Ammon's horn (tissue), 1 donor: ENCODE data around the gene DOCK9.

Experiments
- DNase-seq: peaks from one replicate; pipeline ENCODE4 v3.0.0-alpha.2; 2016; ENCODE audit warnings: low spot score

DOCK9 gene

DNA sequence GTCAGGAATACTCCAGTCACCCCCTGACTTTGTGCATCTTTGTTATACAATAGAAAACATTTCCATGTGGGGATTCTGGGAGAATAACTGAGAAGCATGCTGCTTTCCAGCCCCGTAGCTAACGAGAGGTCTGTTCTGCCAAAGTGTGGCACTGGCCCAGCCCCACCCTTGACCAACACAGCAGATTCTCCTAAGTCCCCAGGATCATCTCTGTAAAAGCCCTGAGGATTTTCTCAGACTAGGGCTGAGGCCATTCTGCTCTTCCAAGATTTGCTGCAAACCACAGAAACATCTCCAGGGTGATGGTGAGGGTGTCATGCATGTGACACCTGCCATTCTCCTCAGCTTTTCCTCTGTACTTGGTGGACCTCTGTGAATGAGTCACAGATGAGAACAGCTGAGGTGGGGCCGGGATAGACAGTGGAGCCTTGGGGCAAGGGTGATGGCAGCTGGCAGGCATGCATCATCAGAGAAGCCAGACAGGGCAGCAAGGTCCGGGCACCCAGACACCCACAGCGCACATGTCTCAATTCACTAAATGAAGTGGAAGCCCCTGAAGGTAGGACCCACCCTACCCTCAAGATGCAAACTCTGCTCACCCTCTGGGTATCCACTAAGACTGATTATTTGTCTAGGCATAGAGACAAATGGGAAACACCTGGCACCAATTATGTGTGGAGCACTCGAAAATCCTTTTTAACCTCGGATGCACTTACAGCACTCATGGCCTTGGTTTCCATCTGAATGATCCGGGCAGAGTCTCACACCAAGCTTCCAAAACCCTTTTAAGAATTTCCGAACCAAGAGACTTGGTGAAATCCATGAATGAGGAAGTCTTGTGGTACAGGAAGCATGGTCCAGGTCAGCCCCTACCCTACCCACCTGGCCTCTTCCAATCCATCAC, 20.1 kb upstream of the DOCK9 start:
- DNase-seq: no peak

DNA sequence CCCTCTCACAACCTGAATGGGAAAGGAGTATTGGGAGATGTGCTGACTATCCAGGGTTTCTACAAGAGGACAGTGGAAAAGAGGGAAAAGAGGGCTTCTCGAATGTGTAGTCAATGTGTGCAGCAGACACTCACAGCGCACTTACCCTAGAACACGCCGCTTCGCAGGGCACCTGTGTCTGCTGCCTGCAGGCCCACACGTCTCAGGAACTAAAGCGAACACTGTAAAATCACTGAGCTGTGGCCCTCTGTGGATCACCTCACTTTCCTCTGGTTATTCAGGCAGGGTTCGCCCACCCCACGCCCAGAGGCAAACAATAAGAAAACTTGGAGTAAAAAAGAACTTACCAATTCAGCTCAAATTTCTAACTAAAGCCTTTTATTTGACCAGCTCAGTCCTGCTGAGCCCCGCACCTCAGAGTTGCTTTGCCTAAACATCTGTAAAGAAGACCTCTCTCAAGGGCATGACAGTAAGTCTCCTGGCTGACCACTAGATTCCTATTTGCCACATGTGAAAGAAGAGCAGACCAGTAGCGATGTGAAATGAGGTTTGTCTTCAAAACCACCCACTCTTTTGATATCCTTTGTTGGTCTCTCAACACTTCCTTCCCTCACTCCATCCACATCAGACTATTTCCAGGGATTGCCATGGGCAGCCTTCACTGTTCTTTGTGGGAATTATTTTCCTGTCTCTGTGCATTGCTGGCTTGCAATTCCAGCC, 19.3 kb upstream of the DOCK9 start:
- DNase-seq: no peak

DNA sequence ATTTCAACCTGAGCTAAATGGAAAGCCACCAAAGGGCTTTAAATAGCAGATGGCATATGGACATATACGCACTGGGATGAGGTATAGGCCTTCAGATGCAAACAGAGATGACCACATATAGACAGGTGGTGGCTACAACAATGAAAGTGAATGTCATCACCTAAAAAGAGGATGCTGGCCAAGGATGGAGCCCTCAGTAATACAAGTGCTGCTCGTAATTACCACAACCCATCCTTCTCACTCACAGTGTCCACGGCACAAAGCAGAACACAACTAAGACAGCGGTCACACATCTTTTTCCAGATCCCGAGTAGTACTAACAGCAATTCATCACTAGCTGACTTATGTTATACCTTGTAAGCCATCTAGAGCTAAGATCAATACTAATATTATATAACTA, 18.2 kb upstream of the DOCK9 start:
- no peak for DNase-seq

DNA sequence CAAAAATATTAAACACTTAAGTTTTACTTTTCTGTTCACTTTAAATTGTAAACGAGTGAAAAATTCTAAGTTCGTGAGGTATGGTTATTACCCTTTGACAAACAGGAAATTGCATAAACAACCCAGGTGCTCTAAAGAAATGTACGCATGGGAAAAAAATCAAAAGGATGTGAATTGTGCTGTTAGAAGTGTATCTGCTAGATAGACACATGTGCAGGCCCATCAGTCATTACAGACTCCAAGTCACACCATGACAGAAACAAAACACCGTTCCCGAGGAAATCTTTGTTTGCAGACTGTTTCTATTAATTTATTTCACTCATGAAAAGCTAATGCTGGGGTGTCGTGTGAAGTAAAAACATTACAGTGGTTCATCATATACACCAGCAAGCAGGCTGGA, 17.0 kb upstream of the DOCK9 start:
- DNase-seq: no peak

DNA sequence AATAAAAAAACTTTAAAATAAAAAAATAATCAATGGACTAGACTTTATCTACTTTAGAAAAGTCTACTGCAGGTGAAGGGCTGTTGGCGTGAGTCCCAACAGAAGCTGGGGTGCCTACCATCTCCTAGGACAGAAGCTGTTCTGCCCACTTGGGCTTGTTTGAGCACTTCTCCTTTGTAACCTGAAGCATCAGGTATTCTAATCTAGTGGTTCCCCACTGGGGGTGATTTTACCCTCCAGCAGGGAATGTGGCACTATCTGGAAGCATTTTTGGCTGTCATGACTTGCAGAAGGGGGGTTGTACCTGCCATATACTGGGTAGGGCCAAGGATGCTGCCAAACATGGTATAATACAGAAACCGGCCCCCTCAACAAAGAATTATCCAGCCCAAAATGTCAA, 16.2 kb upstream of the DOCK9 start:
- no peak for DNase-seq

DNA sequence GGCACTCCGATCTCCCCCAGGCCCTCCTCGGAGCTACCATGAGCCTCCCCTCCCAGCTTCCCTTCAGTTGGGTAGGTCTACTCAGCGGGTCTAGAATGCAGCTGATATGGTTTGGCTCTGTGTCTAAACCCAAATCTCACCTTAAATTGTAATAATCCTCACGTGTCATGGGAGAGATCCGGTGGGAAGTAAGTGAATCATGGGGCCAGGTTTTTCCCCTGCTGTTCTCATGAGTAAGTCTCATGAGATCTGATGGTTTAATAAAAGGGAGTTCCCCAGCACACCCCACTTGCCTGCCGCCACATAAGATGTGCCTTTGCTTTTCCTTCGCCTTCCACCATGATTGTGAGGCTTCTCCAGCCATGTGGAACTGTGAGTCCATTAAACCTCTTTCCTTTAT, 14.5 kb upstream of the DOCK9 start:
- DNase-seq: no peak

DNA sequence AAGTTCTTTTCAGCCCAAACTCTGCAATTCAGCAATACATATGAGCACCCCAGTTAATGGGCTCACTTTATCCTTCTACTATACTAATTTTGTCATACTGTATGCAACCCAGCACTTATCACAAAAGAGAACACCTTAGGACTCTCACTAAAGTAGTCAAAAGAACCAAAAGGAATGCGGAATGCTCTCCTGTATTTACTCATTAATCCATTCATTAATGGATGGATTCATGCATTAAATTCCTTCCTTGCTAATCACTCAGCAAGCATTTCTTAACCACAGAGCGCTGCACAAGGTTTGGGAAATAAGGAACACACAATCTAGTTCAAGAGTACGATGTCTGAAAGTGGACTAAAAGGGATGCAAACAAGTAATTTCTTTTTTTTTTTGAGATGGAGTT, 12.8 kb upstream of the DOCK9 start:
- no peak for DNase-seq

DNA sequence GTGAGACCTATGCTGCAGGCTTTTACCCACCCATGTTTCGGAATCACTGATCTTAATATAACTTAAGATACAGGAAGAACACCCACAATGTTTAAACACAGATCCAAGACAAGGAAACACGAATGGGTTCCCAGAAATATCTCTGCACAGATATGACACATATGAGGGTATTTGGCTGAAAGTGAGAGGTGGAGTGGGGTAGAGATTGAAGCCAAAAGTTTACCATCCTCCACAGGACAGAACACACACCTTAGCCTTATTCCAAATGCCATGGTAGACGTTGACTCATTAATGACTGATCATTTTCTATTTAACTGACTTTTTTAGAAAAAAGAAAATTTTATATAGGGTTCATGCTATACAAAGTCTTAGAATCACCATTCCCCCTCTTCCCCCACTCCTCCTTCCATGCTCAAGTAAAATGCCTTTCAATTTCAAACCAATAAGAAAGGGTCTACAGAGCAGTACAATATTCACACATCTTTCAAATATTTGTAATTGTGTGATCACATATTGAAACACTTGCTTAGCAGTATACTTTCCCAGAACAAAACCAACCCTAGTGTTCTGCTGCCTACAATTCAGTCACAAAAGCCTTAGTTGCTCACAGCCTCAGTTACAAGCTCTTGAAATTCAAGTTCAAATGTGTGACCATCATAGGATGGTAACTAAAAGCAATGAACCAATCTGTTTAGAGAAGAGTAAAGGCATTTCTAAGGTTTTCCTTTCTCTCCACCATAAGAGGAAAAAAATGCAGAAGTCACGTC, 11.8 kb upstream of the DOCK9 start:
- no peak for DNase-seq

DNA sequence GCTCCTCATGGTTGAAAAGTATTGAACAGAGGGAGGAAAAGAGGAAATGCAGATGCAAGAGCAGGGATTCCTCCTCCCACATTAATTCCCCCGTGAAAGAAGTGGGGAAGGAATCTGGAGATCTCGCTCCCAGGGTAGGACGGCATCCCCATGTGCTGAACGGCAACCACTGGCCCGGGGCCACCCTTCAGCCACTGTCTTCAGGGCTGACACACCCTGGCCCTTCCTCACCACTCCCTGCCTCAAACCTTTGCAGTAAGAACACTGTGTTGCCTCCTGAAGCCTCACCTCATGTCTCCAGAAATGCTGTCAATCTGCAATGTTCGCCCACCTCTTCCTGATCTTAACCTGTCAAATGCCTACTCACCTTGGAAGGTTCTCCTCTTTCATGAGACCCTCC, 10.9 kb upstream of the DOCK9 start:
- no peak for DNase-seq

DNA sequence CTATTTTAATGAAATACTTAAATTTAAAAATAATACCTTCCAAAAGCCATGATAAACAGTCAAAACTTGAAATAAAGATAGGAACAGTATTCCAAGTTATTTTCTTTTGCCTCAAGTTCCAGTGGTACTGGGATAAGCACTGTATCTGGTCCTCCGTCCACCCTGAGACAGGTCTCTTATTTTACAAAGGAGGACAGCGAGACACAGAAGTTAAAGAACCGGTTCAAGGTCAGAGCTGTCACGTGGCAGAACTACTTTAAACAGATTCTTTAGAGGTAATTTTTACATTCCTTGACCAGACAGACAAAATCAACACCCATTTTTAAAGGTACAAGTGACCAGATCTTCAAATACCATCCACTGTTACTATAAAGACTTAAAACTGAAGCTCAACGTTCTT, 10.4 kb upstream of the DOCK9 start:
- DNase-seq: no peak

DNA sequence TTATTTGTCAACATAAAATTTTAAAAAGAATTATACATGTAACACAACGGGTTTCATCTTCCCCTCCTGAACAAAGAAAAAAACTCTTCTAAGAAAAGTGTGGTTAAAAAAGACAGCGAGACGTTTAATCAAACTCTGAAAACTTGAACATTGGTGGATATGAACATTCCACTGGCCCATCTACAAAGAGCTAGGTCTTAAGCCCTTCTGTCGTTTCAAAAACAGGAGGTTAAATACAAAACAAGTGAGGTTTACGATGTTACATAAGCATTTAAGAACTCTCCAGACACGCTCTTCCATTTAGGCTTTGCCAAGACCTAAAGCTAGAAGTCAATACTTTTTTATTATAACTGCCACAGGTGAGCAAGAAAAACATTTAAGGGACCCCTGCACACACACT, 9.4 kb upstream of the DOCK9 start:
- no peak for DNase-seq

DNA sequence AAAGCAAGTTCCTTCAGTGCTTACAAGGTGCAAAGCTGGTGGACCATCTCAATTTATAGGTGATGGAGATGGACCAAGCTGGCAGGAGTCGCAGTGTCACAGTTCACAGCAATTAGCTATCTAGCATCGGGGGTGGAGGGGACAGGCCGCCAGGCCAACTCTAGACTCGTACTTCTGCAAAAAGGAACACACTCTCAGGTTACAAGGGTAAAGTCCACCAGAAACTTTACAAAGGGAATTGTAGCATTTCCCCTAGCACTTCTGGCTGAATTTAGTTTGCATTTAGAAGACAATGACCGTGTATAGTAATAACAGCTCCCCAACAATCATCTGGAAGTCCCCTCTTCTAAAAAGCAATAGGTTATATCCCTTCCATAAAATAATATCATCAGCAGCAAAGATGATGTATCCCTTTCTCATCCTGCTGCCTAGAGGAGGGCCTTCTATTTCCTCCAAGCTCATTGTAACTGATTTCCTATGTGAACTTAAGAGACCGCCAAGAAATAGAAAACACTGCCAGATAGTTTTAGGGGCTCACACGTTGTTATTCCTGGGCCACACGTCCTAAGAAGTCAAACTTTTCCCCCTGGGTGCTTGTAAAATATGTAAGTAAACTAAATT, 8.5 kb upstream of the DOCK9 start:
- no peak for DNase-seq

DNA sequence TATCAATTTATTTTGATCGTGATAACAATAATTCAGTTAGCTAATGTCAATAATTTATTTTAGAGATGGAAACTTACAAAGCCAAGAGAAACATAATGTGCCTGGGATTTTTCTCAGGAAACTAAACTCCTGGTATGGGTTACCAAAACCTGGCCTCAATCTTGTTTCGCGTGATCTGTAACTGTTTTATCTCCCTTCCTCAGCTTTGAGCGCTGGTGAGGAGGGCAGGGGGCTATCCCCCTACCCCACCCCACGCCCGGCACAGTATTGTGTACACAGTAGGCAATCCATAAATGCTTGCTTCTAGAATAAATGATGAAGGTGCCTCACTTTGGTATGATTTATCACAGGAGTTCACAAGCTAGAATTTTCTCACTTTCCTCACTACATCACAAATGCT, 7.7 kb upstream of the DOCK9 start:
- DNase-seq: no peak

DNA sequence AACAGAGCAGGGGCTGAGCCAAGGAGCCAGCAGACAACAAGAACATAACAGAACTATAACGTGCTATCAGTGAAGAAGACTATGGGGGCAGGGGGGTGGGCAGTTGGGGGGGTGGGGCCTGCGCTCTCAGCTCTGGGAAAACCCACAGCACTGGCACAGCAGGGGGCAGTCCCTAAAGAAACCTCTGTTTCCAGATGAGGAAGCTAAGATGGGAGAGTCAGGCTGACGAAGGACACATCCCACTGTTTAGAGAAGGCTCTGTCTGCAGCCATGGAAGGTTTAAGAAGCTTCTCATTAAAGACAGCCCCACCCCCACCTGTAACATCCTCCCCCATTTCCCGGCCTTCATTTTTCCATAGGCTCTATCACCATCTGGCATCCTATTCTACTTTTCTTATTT, 7.1 kb upstream of the DOCK9 start:
- no peak for DNase-seq

DNA sequence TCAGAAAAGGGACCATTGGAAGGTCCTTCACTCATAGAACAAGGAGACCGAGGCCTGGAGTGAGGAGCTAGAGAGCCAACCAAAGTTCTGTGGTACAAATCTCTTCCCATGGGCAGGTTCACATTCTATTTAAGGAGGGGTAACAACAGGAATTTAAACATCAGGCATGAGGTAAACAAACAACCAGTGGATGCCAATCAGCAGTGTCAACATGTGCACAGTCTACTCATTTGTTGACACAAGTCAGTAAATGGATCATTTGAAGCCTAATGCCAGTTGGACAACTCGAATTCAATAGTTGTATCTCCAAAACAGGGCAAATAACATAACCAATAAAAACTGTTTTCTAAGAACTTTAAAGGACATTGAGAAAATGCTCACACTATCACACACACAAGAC, 6.3 kb upstream of the DOCK9 start:
- no peak for DNase-seq

DNA sequence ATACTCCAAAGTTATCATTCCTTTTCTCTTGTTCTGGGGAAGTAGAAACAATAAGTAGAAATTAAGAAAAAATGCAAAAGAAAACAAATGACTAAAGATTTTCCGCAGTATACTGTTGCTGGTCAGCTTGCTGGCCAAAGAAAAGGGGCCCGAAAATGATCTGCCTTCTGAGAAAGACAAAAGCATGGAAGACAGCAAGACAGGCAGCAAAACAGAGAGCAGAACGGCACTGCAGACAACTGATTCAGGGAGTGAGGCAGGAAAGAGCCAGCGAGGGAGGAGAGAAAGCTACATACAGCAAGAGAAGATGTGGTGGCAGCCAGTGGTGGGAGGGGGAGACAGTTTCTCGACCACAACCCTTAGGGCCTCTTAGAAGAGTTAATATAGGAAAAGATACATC, 5.3 kb upstream of the DOCK9 start:
- DNase-seq: no peak

DNA sequence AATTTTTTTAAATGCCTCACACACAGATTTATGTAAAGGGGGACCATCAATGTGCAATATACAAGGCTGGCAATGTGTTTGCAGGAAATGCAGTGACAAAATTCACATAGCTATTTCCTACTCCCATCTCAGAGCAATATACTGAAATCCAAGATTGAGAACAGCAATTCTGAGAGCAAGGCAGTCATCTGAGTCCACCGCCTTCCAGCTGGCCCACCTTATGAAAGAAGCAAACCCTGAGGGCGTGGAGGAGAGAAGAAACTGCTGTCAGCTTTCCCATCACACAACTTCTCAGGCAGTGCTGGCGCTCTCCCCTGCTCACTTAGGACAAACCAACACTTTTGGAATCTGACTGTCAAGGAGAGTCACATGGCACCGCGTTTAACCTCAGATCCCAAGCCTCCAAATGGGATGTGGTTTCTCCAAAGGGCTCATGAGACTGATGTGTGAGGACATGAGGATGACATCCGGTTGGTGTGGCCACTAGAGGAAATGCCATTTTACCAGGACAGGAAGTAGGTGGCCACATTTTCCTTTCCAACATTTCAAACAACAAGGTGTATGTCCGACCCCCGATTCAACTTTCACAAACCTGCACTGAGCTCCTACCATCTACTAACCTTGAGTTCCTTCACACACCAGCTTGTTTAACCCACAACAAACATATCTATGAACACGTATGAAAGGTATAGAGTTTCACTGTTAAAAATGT, 3.7 kb upstream of the DOCK9 start:
- DNase-seq: no peak

DNA sequence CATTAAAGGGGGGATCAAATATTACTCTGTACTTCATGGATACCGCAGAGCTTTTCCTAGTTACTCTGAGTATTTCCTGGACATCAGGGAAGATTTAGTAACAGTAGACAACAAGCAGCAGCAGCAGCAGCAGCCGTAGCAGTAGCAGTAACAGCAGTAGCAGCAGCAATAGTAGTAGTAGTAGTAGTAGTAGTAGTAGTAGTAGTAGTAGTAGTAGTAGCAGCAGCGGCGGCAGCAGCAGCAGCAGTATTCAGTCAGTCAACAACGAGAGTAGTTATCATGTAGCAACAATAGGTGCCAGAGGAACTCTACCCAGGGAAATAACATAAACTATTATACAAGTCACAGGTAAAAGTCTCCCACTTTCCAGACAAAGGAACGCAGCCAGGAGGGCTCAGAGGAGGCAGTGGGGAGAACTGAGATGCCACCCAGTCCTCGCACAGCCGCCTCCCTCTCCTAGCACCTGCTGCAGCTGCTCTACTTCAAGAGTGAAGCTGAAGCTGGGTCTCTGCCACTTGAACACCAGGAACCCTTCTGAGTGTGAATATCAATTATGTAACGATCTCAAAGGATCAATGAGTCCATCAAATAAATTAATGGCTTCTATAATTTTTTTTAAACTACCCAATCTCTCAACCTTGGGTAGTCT, 1.3 kb upstream of the DOCK9 start:
- no peak for DNase-seq

DNA sequence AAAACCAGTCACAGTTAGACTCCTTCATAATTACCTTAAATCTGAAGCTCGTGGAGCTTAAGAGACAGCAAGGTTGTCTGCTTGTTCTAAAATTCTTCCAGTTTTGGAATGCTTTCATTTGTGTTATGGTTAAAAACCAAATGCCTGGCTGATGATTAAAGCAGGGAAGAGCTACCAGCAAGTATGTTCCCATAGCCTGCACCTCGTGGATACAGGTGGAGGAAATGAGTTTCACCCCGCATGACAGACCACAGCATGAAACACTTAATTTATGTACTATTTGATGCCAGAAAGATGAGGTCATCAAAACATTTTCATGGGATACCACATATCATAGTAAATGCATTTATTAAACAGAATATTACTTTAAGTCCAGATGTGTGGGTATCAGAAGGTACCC, 416 bp upstream of the DOCK9 start:
- no peak for DNase-seq

DNA sequence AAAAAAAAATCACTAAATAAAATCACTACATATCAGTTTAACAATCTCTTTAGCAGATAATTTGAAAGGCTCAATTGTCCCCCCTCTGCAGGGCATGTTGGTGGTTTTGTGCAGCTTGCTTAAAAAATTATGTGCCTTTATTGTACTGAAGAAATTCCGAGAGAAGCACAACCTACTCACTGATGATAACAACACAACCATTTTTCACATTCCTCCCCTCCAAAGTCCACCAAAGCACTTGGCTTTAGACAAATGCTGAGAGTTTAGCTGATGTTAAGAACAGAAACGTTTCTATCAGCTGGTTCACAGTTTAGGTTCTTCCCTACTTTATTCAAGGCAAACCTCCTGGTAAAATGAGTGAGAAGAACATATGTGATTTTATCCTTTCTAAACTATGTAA, 923 bp downstream of the DOCK9 start:
- DNase-seq: no peak

DNA sequence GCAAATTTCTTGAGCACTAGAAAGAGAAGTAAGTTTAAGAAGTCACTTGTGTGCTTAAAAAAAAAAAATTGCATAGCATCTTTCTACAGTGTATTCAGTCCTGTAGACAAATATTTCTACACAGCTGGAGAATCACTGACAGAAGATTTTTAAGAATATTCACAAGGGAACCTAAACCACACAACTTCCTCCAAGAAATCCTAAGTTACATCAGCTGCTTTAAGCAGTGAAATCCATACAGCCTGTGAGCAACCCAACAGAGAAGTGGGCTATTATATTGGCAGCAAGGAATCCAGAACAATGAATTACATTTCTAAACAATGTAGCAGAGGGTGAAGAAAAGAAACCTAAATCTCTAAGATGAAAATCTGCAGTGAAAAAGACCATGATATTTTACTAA, 1.5 kb downstream of the DOCK9 start:
- no peak for DNase-seq
